OCI-LY3 (cell line): ENCODE data around the gene FGF2.

Experiments used
- CTCF ChIP-seq: fragments of 200-600, 300-600 bp; sonication (generic); IDR thresholded peaks from 2 replicates; pipeline ENCODE4 v1.5.1; 2014; ENCODE audit warnings: antibody characterized with exemption, low read length, low read depth
- EZH2phosphoT487 ChIP-seq: fragments of 200-600 bp; shearing (Covaris generic); IDR thresholded peaks from 2 replicates; pipeline ENCODE4 v1.6.1; 2018; ENCODE audit warnings: antibody characterized with exemption, mixed run types, low read depth

DNA sequence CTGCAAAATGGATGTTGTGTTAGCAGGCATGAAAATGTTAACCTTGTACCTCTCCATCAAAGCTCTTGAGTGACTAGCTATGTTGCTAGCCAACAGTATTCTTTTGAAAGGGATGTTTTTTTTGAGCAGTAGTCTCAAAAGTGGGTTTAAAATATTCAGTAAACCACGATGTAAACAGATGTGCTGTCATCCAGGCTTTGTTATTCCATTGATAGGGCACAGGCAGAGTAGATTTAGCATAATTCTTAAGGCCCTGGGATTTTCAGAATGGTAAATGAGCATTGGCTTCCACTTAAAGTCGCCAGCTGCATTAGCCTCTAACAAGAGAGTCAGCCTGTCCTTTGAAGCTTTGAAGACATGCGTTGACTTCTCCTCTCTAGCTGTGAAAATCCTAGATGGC, 18.4 kb downstream of the FGF2 start:
- TF ChIP-seq CTCF (no peak), EZH2phosphoT487 (no peak)
